ENCODE data around the gene ADAMTS14.

DNA sequence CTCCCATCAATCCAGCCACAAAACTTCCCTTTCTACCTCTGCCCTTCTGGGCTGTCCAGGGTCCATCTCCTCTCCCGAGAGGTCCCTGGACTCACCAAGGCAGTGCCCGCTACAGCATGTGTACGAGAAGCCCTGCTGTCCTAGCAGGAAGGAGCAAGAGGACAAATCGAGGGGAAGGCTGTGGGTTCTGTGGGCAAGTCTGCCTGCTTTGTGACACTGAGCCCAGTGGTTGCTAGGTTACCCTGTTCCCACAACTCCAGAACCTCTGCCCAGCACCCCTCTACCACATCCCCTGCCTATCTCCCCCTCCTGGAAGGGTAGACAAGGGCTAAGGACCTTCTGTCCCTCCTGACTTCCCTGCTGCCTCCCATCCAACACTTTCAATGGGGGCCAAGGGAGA lies 112.9 kb downstream of the ADAMTS14 start, which contains the start of gene TBATA:
- TF ChIP-seq, protein P1, sequence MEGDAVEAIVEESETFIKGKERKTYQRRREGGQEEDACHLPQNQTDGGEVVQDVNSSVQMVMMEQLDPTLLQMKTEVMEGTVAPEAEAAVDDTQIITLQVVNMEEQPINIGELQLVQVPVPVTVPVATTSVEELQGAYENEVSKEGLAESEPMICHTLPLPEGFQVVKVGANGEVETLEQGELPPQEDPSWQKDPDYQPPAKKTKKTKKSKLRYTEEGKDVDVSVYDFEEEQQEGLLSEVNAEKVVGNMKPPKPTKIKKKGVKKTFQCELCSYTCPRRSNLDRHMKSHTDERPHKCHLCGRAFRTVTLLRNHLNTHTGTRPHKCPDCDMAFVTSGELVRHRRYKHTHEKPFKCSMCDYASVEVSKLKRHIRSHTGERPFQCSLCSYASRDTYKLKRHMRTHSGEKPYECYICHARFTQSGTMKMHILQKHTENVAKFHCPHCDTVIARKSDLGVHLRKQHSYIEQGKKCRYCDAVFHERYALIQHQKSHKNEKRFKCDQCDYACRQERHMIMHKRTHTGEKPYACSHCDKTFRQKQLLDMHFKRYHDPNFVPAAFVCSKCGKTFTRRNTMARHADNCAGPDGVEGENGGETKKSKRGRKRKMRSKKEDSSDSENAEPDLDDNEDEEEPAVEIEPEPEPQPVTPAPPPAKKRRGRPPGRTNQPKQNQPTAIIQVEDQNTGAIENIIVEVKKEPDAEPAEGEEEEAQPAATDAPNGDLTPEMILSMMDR (optimal IDR thresholded peaks at IDR 0.05 in 1 of 3, IDR thresholded peaks at IDR 0.05 in 1 of 3, conservative IDR thresholded peaks at IDR 0.05 in 1 of 3; ENCODE audit: extremely low read depth in 1 of 3, insufficient read depth in 2 of 3, low read length in 3 of 3) = no peak
- TF ChIP-seq EZH2 (IDR thresholded peaks at IDR 0.05; ENCODE audit: low read length) = no peak
